Activated T-cell treated with anti-CD3 and anti-CD28 coated beads, Interleukin-2, amount 50 U/mL, for 4 hours (primary cell): ENCODE data around the gene STUM. TPM values are rescaled to one million over a fixed set of nuclear protein-coding genes. Genes with fewer than 3 reads are reported as not detected.
A peak's percentile ranks its signal among the peaks of the same experiment; 100 is the strongest.

Source experiments
- ATAC-seq, 2 donors: fragments of 200-7000 bp; cut with Tn5 transposase; one replicate each; pipeline ENCODE4 v1.10.0; 2021
- DNase-seq: peaks from one replicate; pipeline ENCODE4 v3.0.0-alpha.2; 2020
- H3K27me3 Mint-ChIP-seq: one replicate; pipeline ENCODE4 v1.8.0; 2021; ENCODE audit warnings: low read depth, mixed read lengths
- H3K36me3 Mint-ChIP-seq: one replicate; pipeline ENCODE4 v1.8.0; 2022; ENCODE audit warnings: mixed read lengths; ENCODE audit not compliant: insufficient read depth
- H3K4me1 Mint-ChIP-seq: one replicate; pipeline ENCODE4 v1.8.0; 2021; ENCODE audit warnings: low read depth, mixed read lengths
- H3K4me3 Mint-ChIP-seq: one replicate; pipeline ENCODE4 v1.8.0; 2021; ENCODE audit warnings: mild to moderate bottlenecking, moderate library complexity, mixed read lengths
- H3K9me3 Mint-ChIP-seq: one replicate; pipeline ENCODE4 v1.8.0; 2021; ENCODE audit warnings: mixed read lengths
- total RNA-seq, 3 donors: library from RNA; stranded (reverse); gene quantifications; one replicate each; pipeline ENCODE4 v1.2.1, GENCODE V29; 2021

Gene STUM
- total RNA-seq, 3 donors from 2014 or later, result not detected

GRCh38 chr1:226545836-226546596 is 2.5 kb upstream of the STUM start:
- H3K36me3 Mint-ChIP-seq, result no peaks in the 10 kb centered on the region
- H3K4me3 Mint-ChIP-seq, result no peak overlapping the region
- ATAC-seq (no peak), DNase-seq (no peak)
- no peaks in the 10 kb centered on the region for H3K9me3 Mint-ChIP-seq
- peaks cover 35% of the 10 kb centered on the region for H3K27me3 Mint-ChIP-seq
- H3K4me1 Mint-ChIP-seq, result peaks cover 12% of the 10 kb centered on the region

- peaks cover 12% of the 10 kb centered on the region for H3K4me1 Mint-ChIP-seq
- H3K4me3 Mint-ChIP-seq, result no peak overlapping the region
- H3K36me3 Mint-ChIP-seq, result no peaks in the 10 kb centered on the region
- no peaks in the 10 kb centered on the region for H3K9me3 Mint-ChIP-seq
- peaks cover 44% of the 10 kb centered on the region for H3K27me3 Mint-ChIP-seq
- ATAC-seq (no peak), DNase-seq (no peak)
These were observed 1.6 kb upstream of the STUM start for GRCh38 chr1:226546926-226547325.

GRCh38 chr1:226547754-226548191 is 791 bp upstream of the STUM start:
- H3K9me3 Mint-ChIP-seq, result no peaks in the 10 kb centered on the region
- H3K4me1 Mint-ChIP-seq, result peaks cover 12% of the 10 kb centered on the region
- ATAC-seq, result peak; percentile 29 to 44
- no peak overlapping the region for H3K4me3 Mint-ChIP-seq
- DNase-seq, result peak; percentile 49
- no peaks in the 10 kb centered on the region for H3K36me3 Mint-ChIP-seq
- H3K27me3 Mint-ChIP-seq, result peaks cover 50% of the 10 kb centered on the region

GRCh38 chr1:226549094-226549936 is 751 bp downstream of the STUM start:
- peak overlapping the region; percentile 67 for H3K4me3 Mint-ChIP-seq
- no peaks in the 10 kb centered on the region for H3K36me3 Mint-ChIP-seq
- H3K4me1 Mint-ChIP-seq, result peaks cover 12% of the 10 kb centered on the region
- ATAC-seq (peak; percentile 29 to 42), DNase-seq (no peak)
- peaks cover 61% of the 10 kb centered on the region for H3K27me3 Mint-ChIP-seq
- no peaks in the 10 kb centered on the region for H3K9me3 Mint-ChIP-seq

- DNase-seq (no peak), ATAC-seq (peak; percentile 27 to 31)
- Mint-ChIP-seq H3K4me1 (peaks cover 12% of the 10 kb centered on the region), H3K9me3 (no peaks in the 10 kb centered on the region), H3K4me3 (peak overlapping the region; percentile 53), H3K27me3 (peaks cover 68% of the 10 kb centered on the region), H3K36me3 (no peaks in the 10 kb centered on the region)
These were observed 1.5 kb downstream of the STUM start for GRCh38 chr1:226549937-226550671.

GRCh38 chr1:226550672-226551041 is 2.1 kb downstream of the STUM start:
- DNase-seq, result no peak
- peaks cover 68% of the 10 kb centered on the region for H3K27me3 Mint-ChIP-seq
- H3K4me3 Mint-ChIP-seq, result peak overlapping the region; percentile 53
- H3K9me3 Mint-ChIP-seq, result no peaks in the 10 kb centered on the region
- ATAC-seq, result no peak
- peaks cover 12% of the 10 kb centered on the region for H3K4me1 Mint-ChIP-seq
- no peaks in the 10 kb centered on the region for H3K36me3 Mint-ChIP-seq

- Mint-ChIP-seq H3K36me3 (no peaks in the 10 kb centered on the region), H3K27me3 (peaks cover 65% of the 10 kb centered on the region), H3K4me1 (peaks cover 12% of the 10 kb centered on the region), H3K4me3 (no peak overlapping the region), H3K9me3 (no peaks in the 10 kb centered on the region)
- ATAC-seq (no peak), DNase-seq (no peak)
These were observed 2.7 kb downstream of the STUM start for GRCh38 chr1:226551299-226551698.

GRCh38 chr1:226552061-226552460 is 3.5 kb downstream of the STUM start:
- ATAC-seq, result no peak
- H3K27me3 Mint-ChIP-seq, result peaks cover 61% of the 10 kb centered on the region
- H3K4me1 Mint-ChIP-seq, result peaks cover 12% of the 10 kb centered on the region
- H3K4me3 Mint-ChIP-seq, result no peak overlapping the region
- H3K9me3 Mint-ChIP-seq, result no peaks in the 10 kb centered on the region
- no peaks in the 10 kb centered on the region for H3K36me3 Mint-ChIP-seq
- no peak for DNase-seq

GRCh38 chr1:226553266-226553923 is 4.8 kb downstream of the STUM start:
- no peak overlapping the region for H3K4me3 Mint-ChIP-seq
- peaks cover 12% of the 10 kb centered on the region for H3K4me1 Mint-ChIP-seq
- peaks cover 55% of the 10 kb centered on the region for H3K27me3 Mint-ChIP-seq
- no peak for DNase-seq
- no peak for ATAC-seq
- no peaks in the 10 kb centered on the region for H3K36me3 Mint-ChIP-seq
- H3K9me3 Mint-ChIP-seq, result no peaks in the 10 kb centered on the region

GRCh38 chr1:226553924-226554282 is 5.3 kb downstream of the STUM start:
- ATAC-seq (no peak), DNase-seq (no peak)
- no peaks in the 10 kb centered on the region for H3K9me3 Mint-ChIP-seq

GRCh38 chr1:226555092-226555491 is 6.5 kb downstream of the STUM start:
- peaks cover 51% of the 10 kb centered on the region for H3K27me3 Mint-ChIP-seq

More at GRCh38 chr1:226553924-226554282, 5.3 kb downstream of the STUM start:
- peaks cover 57% of the 10 kb centered on the region for H3K27me3 Mint-ChIP-seq
- peaks cover 12% of the 10 kb centered on the region for H3K4me1 Mint-ChIP-seq
- H3K4me3 Mint-ChIP-seq, result no peak overlapping the region
- H3K36me3 Mint-ChIP-seq, result no peaks in the 10 kb centered on the region

GRCh38 chr1:226557424-226557823 is 8.9 kb downstream of the STUM start:
- ATAC-seq (no peak), DNase-seq (no peak)
- Mint-ChIP-seq H3K4me1 (no peaks in the 10 kb centered on the region), H3K36me3 (no peaks in the 10 kb centered on the region), H3K9me3 (no peaks in the 10 kb centered on the region), H3K4me3 (no peak overlapping the region), H3K27me3 (peaks cover 34% of the 10 kb centered on the region)

More at GRCh38 chr1:226555092-226555491, 6.5 kb downstream of the STUM start:
- no peak for ATAC-seq
- Mint-ChIP-seq H3K36me3 (no peaks in the 10 kb centered on the region), H3K9me3 (no peaks in the 10 kb centered on the region), H3K4me1 (peaks cover 3% of the 10 kb centered on the region), H3K4me3 (no peak overlapping the region)
- no peak for DNase-seq

GRCh38 chr1:226558036-226558650 is 9.6 kb downstream of the STUM start:
- H3K9me3 Mint-ChIP-seq, result no peaks in the 10 kb centered on the region
- DNase-seq, result no peak

More at GRCh38 chr1:226558036-226558650, 9.6 kb downstream of the STUM start:
- Mint-ChIP-seq H3K4me3 (no peak overlapping the region), H3K27me3 (peaks cover 26% of the 10 kb centered on the region), H3K36me3 (no peaks in the 10 kb centered on the region), H3K4me1 (no peaks in the 10 kb centered on the region)
- no peak for ATAC-seq
